HG02885 (cell line): ENCODE data around the gene CMIP.

Experiments used
- ATAC-seq: cut with Tn5 transposase; IDR thresholded peaks from one replicate; pipeline ENCODE4 v1.9.1; 2021; ENCODE audit warnings: mild to moderate bottlenecking; ENCODE audit not compliant: unreplicated experiment, poor library complexity

CMIP gene

DNA sequence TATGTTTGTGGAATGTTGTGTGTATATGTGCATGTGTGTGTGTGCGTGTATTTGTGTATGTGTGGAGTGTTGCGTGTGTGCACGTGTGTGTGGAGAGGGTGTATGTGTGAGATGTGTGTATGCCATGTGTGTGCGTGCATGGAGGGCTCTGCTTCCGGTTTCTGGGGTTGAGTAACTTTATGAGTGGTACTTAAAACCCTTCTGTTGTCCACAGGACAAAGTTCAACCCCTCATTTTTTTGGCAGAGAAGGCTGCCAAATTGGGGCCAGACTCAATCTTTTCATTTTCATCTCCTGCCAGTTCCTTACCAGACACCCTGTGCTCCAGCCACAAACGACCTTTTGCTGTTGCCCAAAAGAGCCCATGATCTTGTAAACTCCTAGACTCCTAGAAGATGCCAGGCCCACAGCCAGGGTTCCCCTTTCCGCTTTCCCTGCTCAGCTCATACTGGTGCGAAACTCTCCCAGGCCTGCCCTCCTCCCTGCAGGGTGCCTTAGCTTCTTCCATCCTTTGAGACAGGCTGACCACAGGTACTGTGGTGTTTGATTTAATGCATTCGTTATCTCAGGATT lies 100.2 kb downstream of the CMIP start:
- ATAC-seq = no peak

DNA sequence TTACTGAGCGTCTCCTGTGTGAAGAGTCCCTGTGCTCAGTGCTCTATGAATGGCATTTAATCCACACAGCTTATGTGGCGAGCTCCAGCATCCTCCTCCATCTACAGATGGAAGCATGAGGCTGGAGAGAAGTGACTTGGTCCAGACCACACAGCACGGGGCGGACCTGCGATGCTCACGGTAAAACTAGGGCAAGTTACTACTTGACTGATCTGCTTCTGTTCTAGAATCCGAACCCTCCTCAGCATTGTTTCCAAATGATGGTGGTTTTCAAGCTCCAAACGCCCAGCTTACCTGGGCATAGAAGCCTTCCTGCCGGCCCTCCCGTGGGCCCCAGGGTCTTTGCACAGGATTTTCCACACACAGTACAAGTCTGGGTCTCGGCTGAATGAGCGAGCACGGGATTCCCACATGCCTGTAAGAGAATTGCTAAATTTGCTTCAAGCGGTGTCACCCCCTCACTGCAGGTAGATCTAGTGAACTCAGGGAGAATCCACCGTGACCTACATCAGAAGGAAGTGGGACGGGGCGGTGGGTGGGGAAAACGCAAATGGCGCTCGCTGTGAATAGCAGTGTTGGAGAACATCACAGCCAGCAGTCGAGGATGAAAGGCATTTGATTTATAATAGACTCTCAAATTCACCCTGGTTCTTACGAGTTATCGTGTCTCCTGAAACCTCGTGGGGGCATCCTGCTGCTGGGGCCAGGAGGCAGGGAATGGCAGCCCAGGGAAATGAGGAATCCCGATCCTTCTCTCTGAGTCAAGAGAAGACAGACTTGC lies 101.1 kb downstream of the CMIP start:
- ATAC-seq = no peak

- ATAC-seq = no peak
Observed at GRCh38 chr16:81546781-81547180, 102.2 kb downstream of the CMIP start.

- no peak for ATAC-seq
Observed at GRCh38 chr16:81547194-81547938, 102.8 kb downstream of the CMIP start.

DNA sequence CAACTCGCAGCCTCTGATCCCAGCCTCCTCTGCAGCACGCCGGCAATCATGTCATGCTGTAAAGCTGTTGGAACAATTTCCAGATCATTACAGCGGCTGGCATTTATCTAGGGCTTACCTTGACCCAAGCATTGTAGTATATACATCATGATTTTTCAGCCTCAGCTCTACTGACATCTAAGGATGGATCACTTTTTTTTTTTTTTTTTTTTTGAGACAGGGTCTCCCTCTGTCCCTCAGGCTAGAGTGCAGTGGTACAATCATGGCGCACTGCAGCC lies 103.3 kb downstream of the CMIP start:
- ATAC-seq = no peak

DNA sequence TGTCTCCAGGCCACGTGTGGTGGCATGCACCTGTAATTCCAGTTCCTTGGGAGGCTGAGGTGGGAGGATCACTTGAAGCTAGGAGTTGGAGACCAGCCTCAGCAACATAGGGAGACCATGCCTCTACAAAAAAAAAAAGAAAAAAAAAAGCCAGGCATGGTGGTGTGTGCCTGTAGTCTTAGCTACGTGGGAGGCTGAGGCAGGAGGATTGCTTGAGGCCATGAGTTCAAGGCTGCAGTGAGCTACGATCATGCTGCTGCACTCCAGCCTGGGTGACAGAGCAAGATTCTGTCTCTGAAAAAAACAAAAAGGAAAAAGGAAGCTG lies 103.9 kb downstream of the CMIP start:
- ATAC-seq = no peak

DNA sequence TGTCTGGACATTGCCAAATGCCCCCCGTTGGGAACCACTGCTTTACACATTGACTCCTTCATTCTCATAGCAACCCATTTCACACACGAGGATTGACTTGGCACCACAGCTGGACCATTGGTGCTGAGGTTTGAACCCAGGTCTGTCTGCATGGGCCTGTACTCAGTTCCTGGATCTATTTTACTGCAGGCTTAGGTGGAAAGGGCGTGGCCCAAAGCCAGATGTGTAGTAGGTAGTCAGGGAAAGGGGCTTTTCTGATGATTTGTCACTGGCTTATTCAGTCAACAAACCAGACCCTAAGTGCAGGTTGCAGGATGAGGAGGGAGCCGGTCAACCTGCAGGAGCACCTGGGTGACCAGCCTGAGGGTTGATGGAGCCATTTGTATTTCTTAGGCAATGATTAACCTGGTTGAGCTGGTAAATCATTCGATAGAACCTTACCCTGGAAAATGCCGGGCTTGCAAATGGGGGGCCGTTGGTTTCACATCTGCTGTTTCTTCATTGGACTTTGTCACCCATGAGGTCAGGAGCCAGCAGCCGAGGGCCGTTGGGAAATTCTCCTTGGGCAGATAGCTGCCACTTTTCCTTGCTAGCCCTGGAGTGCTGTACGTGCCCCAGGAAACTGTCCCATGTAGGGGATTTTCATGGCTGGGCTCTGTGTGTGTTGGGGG lies 104.4 kb downstream of the CMIP start:
- no peak for ATAC-seq

DNA sequence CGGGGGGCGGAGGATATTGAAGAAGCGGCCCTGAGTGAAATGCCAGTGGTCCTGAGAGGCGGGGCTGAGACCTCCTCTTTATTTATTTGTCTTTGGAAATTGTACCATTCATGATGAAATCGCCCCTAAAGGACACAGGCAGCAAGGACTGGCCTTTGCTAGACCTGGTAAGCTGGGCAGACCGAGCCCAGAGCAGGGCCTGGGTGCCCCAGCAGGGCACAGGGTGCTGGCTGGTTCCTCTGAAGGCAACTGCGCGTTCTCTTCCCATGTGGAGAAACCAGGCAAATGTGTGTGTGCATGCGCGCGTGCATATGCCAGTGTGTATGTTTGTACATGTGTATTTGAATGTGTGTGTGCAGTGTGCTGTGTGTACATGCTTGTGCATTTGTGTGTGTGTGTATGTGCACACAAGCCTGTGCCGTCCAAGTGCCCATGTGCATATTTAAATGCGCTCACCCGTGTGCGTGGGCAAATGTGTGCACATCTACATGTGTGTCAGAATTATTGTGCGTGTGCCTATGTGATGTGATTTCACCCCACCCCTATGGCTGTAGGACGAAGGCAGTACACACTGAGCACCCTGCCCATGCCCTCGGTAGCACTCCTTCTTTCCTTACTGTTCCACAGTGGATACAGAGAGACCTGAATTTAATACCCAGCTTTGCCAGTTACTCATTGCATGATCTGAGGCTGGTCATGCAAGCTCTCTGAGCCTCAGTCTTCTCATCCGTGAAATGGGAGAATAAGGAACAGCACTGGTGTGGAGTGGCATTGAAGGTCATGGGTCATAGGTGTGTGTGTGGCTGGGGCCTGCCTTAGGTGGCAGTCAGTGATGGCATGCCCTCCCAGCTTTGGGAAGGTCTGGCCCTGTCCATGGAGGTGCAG lies 105.2 kb downstream of the CMIP start:
- no peak for ATAC-seq

DNA sequence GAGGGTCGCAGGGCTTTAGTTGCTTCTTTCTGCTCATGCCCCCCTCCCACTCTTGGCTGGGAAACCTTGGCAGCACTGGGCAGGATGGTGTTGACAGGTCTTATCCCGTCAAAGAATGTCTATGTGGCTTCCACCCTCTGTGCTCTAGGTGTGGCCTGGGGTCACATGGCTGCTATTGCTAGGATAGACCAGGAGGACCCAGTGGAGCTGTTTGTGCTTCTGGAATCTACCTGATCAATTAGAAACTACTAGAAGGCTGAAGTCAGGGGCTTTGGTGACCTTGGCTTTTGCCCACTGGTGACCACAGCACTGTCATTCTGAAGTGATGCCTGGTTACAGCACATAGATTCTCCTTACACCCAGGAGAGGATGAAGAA lies 105.8 kb downstream of the CMIP start:
- no peak for ATAC-seq

DNA sequence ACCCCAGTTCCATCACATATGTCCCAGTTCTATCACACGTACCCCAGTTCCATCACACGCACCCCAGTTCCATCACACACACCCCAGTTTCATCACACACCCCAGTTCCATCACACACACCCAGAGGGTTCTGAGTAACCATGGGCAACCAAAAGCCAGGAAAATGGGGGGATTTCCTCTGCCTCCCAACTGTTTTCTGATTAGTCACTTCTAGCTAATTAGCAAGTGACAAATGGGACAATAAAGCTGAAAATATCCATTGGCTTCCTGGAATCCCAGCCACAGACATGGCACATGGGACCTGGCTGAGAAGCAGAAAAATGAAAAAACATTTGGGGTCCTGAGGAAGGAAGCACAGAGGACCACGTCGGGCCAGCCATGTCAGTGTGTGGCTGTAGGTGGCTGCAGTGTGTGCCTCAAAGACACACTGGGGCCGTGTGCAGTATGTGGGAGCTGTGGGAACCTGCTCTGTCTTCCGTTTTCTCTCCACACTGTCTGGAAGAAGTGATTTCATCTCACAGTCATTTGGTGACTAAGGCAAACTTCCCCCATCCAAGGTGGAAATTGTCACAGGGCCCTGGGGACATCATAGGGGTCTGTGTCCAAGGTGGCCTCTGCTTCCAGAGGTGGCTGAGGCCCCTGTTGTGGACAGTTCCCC lies 106.7 kb downstream of the CMIP start:
- ATAC-seq = no peak

DNA sequence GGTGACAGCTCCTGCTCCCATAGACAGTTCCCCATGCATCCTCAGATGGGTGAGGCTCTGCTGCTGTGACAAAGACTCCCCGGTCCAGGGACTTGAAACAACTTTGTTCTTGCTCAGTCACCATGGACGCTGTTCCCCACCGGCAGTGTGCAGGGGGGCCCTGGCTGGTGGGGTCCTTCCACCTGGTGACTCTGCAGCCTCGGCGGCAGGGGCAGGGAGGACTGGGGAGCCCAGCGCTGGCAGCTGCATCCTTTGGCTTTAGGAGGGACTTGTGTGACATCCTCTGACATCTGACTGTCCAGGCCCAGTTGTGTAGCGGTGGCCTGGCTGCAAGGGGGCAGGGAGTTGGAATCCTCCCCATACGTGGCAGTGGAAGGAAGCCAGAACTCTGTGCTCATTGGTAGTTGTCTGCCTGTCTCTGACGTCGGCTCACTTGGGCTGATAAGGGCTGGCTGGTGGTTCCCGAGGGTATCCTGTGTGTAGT lies 107.3 kb downstream of the CMIP start:
- no peak for ATAC-seq

GRCh38 chr16:81552743-81553079 lies 108.1 kb downstream of the CMIP start:
- ATAC-seq = no peak

DNA sequence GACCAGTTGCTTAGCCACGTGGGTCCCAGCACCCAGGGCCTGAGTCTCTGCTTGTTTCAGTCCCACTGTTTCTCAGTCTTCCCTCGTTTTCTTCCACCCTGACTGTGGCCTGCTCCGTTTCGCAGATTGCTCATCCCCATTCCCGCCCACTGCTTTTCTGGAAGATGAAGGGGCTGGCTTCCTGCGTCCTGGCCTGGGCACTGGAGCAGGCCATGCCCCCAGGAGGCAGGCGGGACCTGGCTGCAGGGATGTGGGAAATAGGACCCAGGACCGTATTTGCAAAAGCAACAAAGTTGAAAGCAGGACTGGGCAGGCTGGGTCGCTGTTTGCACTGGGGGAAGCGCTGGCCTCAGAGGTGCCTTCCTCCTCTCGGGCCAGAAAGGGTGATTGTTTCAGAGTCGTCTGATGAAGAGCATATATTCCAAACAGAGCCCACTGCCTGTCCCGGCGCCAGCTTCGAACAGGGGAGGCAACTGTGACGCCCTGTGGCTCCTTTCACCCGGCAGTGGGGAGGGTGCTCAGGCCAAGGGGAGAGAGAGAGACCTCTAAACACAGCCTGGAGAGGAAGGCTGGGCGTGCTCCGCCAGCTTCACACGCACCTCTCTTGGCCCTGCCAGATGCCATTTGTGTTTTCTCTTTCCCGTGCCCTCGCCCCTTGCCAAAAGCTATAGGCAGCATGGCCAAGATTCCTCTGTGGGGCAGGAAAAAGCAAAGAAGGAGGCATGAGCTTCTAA lies 108.6 kb downstream of the CMIP start:
- ATAC-seq = no peak

DNA sequence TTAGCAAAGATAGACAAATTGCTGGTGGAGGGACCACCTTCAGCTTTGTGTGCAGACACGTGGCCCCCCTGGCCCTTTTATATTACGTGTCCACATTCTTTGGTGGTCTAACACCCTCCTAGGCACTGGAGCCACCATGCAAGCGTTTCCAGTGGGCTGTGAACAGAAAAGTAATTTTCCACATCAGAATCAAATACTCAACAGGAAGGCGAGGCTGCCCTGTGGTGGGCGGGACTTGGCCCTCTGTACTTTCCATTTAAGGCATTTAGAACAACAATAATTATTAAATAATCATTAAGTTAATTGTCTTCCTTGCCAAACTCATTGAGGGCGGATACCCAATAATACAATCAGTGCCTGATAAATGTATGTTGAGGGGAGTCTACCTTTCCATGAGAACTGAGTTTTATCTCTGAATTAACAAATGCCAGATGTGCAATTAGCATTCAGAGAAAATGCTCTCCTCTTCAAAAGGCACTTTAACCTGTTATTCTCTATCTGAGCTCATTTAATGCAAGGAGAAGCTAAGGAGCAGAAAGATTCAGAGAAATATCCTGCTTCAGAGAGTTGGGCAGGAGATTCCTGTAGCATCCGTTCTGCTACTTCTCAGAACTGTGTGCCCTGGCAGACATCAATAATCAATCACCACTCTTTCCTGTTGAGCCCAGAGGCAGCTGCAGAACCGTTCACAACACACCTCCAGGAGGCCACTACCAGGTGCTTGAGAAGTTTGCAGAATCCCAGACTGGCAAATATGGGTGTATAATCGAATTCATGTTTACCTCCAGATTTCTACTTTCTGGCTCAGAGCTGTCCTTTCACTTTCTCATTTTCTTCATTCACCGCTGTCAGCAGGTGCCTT lies 109.4 kb downstream of the CMIP start:
- no peak for ATAC-seq

DNA sequence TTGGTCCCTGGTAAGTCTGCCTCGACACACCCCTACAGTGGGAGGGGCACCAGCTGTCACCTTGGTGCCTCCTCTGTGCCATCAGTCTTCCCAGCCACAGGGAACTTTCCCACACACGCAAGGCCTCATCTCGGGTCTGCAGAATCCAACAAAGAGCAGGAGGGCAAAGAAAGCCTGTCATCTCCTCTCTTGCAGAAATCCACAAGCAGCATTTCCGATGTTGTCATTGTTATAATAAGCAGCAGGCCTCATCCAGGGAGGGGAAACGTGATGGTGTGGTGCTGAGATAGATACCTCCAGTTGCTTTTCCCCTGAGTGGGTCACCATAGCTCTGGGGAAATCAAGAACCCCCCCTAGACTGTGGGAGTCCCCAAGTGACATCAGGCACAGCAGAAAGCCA lies 110.4 kb downstream of the CMIP start:
- ATAC-seq = no peak

DNA sequence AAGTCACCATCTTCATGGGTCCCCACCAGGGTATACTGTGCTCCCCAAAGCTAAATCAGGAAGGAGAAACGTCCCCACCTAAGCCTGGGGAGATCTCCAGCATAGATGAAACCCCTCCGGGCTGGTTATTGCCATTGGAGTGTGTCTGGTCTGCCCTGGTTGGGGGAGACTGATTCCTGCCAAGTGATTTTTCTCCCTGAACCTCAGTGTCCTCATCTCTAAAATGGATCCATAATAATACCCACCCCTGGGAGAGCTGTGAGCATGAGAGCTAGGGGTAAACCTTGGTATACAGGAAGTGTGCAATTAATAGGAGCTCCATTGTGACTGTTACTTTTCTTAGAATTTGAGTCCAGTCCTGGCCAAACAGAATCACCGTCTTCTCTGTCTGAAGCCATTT lies 111.1 kb downstream of the CMIP start:
- ATAC-seq = no peak

GRCh38 chr16:81556715-81557284 lies 112.2 kb downstream of the CMIP start:
- no peak for ATAC-seq

- no peak for ATAC-seq
Observed at GRCh38 chr16:81558077-81558443, 113.5 kb downstream of the CMIP start.
